HG02763 (cell line): ENCODE results near the gene TPRG1.
A peak's percentile ranks its signal among the peaks of the same experiment; 100 is the strongest.
"Not testable (repeated sequence)": the region's sequence is repeated elsewhere in the genome, so short reads cannot be mapped to it uniquely, and the experiment has no call there.

Source experiments
- ATAC-seq: cut with Tn5 transposase; IDR thresholded peaks from one replicate; pipeline ENCODE4 v1.9.1; 2021; ENCODE audit warnings: mild to moderate bottlenecking, moderate library complexity; ENCODE audit not compliant: unreplicated experiment

TPRG1 gene

DNA sequence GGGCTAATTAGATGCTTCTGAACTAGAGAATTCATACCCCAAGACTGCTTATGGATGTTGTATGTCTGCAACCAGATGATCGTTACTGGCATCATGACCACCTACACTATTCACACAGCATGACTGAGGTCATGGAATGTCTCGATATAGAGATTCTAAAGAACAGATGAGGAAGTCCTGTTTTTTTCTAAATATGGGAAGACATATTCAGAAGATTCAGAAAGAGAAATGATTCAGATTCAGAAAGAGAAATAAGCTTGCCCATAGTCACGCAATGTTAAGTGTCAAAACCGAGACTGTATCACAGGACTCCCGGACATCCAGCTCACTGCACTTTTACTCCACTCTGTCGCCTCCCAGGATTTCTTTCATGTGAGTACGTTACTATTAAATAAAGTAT, 136.2 kb downstream of the TPRG1 start:
- ATAC-seq, result peak; percentile 46

DNA sequence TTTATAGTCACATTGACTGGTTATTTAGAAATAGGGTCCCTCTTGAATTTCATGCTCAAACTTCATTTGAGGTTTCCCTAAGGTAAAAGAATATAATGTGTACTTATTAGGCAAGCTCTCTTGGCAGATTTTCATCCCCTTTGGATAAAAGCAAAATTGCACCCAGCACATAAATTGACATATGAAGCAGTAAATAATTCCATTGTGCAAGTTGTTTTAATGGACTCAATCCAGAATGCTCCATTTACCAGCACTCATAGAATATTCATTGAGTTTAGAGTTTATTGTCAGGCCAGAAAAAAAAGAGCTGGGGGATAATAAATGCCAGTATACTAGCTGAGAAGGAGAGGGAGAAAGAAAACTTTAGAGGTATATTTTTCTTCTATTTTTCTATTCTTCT, 136.8 kb downstream of the TPRG1 start:
- ATAC-seq, result no peak

DNA sequence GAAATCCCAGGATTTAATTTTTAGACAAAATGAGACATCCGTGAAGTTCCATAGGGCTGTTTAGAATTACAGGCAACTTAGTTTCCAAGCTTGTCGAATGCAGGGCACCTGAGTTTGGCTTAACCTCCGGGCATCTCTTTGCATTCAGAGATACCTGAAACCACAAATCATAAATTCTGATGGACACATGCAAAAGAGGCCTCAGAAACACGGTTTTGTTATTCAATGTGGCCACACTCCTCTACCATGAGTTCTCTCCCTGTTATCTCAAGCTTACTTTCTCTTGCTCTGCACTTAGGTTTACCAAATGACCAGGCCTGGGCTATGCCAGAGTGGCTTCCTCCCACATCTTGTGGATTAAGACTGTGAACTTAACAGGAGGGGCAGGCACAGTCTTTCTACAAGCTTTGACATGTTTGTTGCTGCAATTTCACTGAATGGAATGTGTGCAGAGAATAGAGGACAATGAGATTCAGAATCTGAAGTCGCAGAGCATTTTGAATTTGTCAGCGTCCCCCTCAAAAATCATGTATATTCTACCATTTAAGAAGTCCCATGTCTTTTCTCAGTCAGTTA, 137.7 kb downstream of the TPRG1 start:
- ATAC-seq, result no peak

GRCh38 chr3:189311521-189311920, 139.8 kb downstream of the TPRG1 start:
- no peak for ATAC-seq

GRCh38 chr3:189312866-189313265, 141.1 kb downstream of the TPRG1 start:
- no peak for ATAC-seq

- ATAC-seq, result no peak
Observed at GRCh38 chr3:189316296-189317019, 144.7 kb downstream of the TPRG1 start.

GRCh38 chr3:189317911-189318310, 146.1 kb downstream of the TPRG1 start:
- no peak for ATAC-seq

- no peak for ATAC-seq
Observed at GRCh38 chr3:189320511-189320910, 148.7 kb downstream of the TPRG1 start.

DNA sequence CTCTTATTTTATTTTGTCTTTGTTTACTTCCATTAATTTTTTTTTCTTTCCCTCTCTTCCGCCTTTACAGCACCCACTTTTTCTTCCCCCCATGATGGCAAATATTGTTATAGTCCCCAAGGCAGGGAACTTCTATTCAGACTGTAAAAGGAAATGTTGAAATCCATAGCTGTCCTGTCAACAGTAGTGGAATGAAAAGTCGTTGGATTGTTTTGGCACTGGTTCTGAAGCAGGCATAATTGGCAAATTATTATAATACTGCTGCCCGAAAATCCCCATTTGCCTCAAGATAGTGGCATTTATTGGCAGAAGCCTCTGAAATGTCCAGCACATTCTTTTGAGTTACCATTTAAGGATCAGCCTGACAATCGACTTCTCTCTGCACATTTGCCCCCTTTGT, 150.6 kb downstream of the TPRG1 start:
- ATAC-seq, result no peak

DNA sequence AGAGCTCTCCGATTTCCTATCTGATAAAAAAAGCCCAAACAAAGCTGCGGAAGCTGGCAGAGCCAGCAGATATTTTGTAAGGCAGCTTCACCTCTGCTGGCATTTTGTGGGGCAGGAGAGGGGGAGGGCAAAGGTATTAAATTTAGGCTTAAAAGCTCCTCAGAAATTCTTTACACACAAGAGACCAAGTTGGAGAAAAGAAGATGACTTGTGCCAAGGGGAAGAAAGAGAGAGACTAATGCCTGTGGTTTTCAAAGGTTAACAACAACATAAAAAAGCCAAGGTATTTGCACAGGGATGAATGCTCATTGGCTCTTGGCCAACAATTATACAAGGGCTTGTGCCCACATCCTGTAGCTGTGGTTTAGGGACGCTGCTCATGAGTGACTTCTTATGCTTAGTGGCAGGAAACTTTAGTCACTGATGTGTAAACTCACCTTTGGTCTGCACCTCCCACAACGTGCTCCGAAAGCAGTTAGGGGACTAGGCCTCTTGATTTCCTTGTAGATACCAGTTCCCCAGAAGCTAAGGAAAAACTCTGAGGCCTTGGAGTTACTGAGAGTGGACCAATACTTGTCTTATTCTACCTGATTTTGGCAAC, 152.9 kb downstream of the TPRG1 start:
- ATAC-seq, result peak; percentile 100

DNA sequence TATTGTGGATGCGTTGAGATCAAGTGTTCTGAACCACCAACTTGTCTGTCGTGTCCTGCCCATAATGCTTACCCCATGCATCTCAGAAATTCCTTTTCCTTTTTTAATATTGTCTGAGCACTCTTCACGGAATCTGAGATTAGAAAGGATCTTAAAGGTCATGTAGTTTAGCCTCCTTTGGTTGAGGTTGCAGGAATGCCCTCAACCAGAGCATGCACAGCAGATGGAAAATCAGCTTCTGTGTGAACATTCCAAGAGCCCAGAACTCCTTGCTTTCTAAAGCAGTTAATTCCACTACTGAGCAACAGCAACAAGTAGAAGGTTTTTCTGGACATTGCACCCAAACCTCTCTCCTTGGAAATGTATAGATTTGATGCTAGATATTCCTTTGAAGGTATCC, 153.7 kb downstream of the TPRG1 start:
- no peak for ATAC-seq

DNA sequence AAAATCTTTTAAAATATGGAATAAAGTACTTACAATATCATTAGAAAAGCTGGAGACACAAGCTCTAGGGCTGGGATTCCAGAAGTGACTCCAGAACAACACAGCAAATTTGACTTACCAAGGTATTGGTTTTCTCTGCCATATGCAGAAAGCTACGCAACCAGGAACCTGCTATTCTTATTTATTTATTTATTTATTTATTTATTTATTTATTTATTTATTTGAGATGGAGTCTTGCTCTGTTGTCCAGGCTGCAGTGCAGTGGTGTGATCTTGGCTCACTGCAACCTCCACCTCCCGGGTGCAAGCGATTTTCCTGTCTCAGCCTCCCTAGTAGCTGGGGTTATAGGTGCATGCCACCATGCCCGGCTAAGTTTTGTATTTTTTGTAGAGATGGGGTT, 157.9 kb downstream of the TPRG1 start:
- not testable (repeated sequence) for ATAC-seq

GRCh38 chr3:189330066-189330465, 158.3 kb downstream of the TPRG1 start:
- no peak for ATAC-seq

- no peak for ATAC-seq
Observed at GRCh38 chr3:189331002-189331418, 159.2 kb downstream of the TPRG1 start.

DNA sequence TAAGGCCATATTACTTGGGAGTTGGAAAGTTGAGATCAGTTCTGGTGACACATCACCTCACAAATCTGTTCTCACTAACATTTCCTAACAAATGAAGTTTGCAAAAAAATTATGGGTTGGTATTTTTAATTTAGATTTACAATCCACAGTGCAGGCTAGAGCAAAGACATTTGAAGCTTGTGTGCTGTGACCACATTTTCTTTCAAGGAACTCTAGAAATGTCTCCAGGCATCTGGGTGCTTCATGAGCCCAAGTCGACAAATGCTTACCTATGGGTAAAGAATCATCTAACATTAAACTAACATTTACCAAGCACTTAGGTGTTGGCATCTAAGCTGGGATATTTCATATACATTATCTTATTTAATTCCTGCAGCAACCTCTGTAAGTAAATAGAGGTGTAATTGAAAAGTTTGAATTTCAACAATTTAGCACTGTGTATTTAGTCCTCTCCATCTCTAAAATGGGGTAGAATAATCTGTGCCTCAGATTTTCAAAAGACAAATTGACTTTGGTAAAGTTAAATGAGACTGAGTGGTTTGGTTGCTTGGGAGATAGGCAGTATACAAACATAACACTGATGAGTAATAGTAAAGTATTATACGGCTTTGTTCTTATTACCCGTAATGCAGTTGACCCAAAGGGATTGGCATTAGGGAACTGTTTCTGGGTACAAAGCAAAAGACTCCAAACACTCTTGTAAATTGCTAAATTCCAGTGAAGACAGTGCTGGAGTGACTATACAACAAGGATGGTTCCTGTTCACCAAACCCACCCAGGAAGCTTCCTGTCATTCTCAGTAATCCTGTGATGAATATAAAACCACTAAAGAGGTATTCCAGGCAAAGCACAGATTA, 162.5 kb downstream of the TPRG1 start:
- ATAC-seq, result no peak

DNA sequence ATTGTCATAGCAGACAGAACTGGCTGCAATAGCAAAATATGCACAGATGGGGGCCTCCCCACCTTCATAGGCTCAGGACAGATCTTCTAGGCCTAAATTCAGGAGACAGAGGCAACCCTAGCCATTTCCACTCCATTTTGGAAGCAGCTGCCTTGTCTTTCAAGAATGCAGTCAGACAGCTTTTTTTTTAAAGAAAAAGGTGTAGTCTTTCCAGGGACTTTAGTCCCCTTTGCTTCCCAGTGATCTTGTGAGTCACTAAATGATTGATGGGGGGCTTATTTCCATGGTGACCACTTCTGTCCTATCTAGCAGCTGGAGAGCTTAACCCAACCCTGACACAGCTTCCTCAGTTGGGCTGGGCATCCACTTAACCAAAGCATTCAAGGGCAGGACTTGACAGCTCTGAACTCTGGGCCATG, 165.9 kb downstream of the TPRG1 start:
- ATAC-seq, result no peak

GRCh38 chr3:189338366-189338765, 166.6 kb downstream of the TPRG1 start:
- no peak for ATAC-seq

DNA sequence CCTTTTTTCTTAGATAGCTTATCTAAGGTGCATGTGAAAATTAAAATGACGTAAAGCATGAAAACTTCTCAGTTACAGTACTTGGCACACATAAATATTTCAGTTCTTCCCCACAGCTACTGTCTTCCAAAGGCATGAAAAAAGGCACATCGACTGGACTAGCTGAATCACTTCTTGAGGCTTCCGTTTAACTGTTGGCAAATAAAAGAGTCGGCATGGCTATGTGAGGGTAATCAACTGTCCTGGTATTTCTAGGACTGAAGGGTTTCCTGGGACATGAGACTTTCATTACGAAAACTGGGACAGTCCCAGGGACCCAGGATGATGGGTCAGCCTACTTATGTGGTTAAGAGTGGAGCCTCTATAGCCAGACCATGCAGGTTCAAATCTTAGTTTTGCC, 168.2 kb downstream of the TPRG1 start:
- no peak for ATAC-seq

DNA sequence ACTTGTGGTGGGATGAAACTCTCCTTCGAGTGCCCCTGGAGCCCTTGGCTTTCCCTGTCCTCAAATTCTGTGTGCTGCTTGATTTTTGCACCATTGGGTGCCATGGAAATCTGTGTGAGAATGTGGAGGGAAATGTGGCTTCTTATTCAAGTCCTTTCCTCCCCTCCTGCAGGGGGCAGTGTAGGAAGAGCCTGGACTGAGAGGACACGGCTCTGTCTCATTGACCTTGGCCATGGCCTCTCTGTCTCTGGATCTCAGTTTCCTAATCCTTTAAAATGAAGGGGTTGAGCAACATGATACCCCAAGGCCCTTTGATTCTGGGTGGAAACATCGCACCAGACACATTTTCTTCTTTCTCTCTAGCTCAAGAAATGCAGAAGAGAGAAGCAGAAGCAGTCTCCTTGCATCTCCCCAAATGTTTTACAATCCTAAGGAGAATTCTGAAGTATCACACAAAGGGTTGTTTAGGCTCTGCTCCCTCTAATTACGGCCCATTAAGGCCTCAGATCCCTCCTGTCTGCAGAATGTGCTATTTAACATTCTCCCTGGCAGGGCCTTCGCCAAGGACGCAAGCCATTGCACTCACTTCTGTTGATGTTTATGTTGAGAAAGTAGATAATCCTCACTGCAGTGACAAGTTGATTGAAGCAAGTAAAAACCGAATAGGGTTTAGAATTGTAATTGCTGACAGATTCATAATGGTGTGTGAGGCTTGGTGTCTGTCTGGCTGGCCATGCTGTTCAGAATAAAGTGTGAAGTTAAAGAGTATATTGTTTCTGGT, 169.1 kb downstream of the TPRG1 start:
- ATAC-seq, result no peak

GRCh38 chr3:189342811-189343210, 171.0 kb downstream of the TPRG1 start:
- no peak for ATAC-seq

GRCh38 chr3:189344996-189345395, 173.2 kb downstream of the TPRG1 start:
- ATAC-seq, result no peak
